NCI-H510A (cell line): ENCODE data around the gene SGSH.
"Not testable (repeated sequence)": the region's sequence is repeated elsewhere in the genome, so short reads cannot be mapped to it uniquely, and the experiment has no call there.

Experiments
- DNase-seq: peaks from one replicate; lab custom pipeline; 2025; lab: John Stamatoyannopoulos, UW

Gene SGSH

GRCh38 chr17:80220054-80220735, at the start of gene SGSH, which contains the start of gene SLC26A11:
TSS of gene SGSH (minus strand) at chr17:80220333. CDS start at chr17:80220313, 20 bp downstream.
TSS of gene SLC26A11 (plus strand) at chr17:80220427. CDS start at chr17:80221561, 1,134 bp downstream.
- DNase-seq, result peak; percentile 75

- DNase-seq, result no peak
These were observed 49.3 kb upstream of the SGSH start for GRCh38 chr17:80269405-80269807.

GRCh38 chr17:80268427-80268826, 48.3 kb upstream of the SGSH start:
- DNase-seq, result no peak

GRCh38 chr17:80267391-80267790, 47.3 kb upstream of the SGSH start:
- DNase-seq, result no peak

- no peak for DNase-seq
These were observed 45.3 kb upstream of the SGSH start for GRCh38 chr17:80265205-80266068.

GRCh38 chr17:80264205-80265075, 44.3 kb upstream of the SGSH start:
- no peak for DNase-seq

GRCh38 chr17:80263253-80264204, 43.4 kb upstream of the SGSH start:
- peak; percentile 83 for DNase-seq

- no peak for DNase-seq
These were observed 42.7 kb upstream of the SGSH start for GRCh38 chr17:80262775-80263244.

- no peak for DNase-seq
These were observed 42.2 kb upstream of the SGSH start for GRCh38 chr17:80262291-80262690.

- DNase-seq, result no peak
These were observed 41.8 kb upstream of the SGSH start for GRCh38 chr17:80261895-80262279.

- DNase-seq, result peak; percentile 67
These were observed 41.2 kb upstream of the SGSH start for GRCh38 chr17:80261159-80261894.

- no peak for DNase-seq
These were observed 40.6 kb upstream of the SGSH start, which contains the start of gene RNF213 for GRCh38 chr17:80260791-80261158. TSS of gene RNF213 (plus strand) at chr17:80260852. CDS start at chr17:80263682, 2,830 bp downstream.

- no peak for DNase-seq
These were observed 40.0 kb upstream of the SGSH start for GRCh38 chr17:80260069-80260535.

- no peak for DNase-seq
These were observed 39.4 kb upstream of the SGSH start for GRCh38 chr17:80259457-80260068.

GRCh38 chr17:80258296-80258695, 38.2 kb upstream of the SGSH start:
- DNase-seq, result not testable (repeated sequence)

- DNase-seq, result no peak
These were observed 37.6 kb upstream of the SGSH start for GRCh38 chr17:80257716-80258213.

GRCh38 chr17:80256034-80256350, 35.9 kb upstream of the SGSH start:
- DNase-seq, result no peak

- DNase-seq, result peak; percentile 69
These were observed 34.5 kb upstream of the SGSH start for GRCh38 chr17:80254396-80255251.
